Measurements from ENCODE around the gene PLLP. TPM values are rescaled to one million over a fixed set of nuclear protein-coding genes. Genes with fewer than 3 reads are reported as not detected.

PLLP gene
- total and polyA plus RNA-seq, 9 of the 15 experiments (the other 6 are each of a cell fraction or from before 2014, with no cell fraction given): 0.09 to 0.96 (median 0.27) TPM

DNA sequence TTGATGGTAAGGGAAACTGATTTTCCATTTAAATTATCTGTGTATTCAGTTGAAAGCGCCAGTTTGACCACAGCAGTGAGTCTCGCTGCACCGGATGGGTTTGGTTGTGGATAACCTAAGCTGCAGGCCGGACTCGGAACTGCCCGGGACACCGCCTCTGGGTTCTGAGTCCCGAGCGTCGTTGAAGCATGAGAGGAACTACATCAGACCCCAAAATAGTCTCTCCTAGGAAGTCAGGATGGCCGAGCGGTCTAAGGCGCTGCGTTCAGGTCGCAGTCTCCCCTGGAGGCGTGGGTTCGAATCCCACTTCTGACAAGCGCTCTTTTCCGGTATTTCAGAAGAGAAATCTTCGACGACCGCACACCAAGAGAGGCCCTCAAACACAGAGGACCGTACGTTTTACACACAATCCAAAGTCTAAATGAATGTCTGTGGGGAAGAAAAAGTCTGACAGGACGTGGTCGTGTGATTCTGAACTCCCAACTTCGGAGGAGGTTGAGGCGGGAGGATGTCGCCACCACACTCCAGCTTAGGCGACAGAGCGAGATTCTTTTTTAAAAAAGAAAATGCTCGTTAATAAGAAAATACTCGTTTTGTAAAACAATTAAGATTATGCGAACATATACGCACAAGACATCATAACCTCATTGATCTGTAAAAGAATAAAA, 15.4 kb upstream of the PLLP start (continued):
- TF ChIP-seq AFF4 (CRISPR knock-in tag; IDR thresholded peaks at IDR 0.05) (0 out of 2 replicates have a peak, but pooled peaks have one; percentile 56), NCOA4 (IDR thresholded peaks at IDR 0.05; ENCODE audit: partially characterized antibody) (no peak), CCNT2 (IDR thresholded peaks at IDR 0.05; ENCODE audit: borderline replicate concordance, extremely low read depth, insufficient read length, low read depth, low read length) (no peak), SAFB2 (IDR thresholded peaks at IDR 0.05; ENCODE audit: borderline replicate concordance, low read depth, low read length, severe bottlenecking) (no peak), STAT6 (CRISPR knock-in tag; IDR thresholded peaks at IDR 0.05) (no peak), KLF16 (IDR thresholded peaks at IDR 0.05) (no peak), E2F3 (CRISPR knock-in tag; IDR thresholded peaks at IDR 0.05) (no peak), ZNF3 (CRISPR knock-in tag; IDR thresholded peaks at IDR 0.05) (peak; percentile 76; the same call in 1 of the 2 replicates), ZBED1 (IDR thresholded peaks at IDR 0.05) (0 out of 2 replicates have a peak, but pooled peaks have one; percentile 53), ZNF354B (CRISPR knock-in tag; IDR thresholded peaks at IDR 0.05) (no peak), ATF2 (CRISPR knock-in tag; IDR thresholded peaks at IDR 0.05) (no peak), FOXJ3 (CRISPR knock-in tag; IDR thresholded peaks at IDR 0.05) (no peak), TRIM28 (IDR thresholded peaks at IDR 0.05) (0 out of 2 replicates have a peak, but pooled peaks have one; percentile 60)
- TF ChIP-seq, protein P1, sequence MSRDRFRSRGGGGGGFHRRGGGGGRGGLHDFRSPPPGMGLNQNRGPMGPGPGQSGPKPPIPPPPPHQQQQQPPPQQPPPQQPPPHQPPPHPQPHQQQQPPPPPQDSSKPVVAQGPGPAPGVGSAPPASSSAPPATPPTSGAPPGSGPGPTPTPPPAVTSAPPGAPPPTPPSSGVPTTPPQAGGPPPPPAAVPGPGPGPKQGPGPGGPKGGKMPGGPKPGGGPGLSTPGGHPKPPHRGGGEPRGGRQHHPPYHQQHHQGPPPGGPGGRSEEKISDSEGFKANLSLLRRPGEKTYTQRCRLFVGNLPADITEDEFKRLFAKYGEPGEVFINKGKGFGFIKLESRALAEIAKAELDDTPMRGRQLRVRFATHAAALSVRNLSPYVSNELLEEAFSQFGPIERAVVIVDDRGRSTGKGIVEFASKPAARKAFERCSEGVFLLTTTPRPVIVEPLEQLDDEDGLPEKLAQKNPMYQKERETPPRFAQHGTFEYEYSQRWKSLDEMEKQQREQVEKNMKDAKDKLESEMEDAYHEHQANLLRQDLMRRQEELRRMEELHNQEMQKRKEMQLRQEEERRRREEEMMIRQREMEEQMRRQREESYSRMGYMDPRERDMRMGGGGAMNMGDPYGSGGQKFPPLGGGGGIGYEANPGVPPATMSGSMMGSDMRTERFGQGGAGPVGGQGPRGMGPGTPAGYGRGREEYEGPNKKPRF (IDR thresholded peaks at IDR 0.05; ENCODE audit: low read depth, low read length): no peak
- TF ChIP-seq, protein P2, sequence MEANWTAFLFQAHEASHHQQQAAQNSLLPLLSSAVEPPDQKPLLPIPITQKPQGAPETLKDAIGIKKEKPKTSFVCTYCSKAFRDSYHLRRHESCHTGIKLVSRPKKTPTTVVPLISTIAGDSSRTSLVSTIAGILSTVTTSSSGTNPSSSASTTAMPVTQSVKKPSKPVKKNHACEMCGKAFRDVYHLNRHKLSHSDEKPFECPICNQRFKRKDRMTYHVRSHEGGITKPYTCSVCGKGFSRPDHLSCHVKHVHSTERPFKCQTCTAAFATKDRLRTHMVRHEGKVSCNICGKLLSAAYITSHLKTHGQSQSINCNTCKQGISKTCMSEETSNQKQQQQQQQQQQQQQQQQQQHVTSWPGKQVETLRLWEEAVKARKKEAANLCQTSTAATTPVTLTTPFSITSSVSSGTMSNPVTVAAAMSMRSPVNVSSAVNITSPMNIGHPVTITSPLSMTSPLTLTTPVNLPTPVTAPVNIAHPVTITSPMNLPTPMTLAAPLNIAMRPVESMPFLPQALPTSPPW (CRISPR knock-in tag; IDR thresholded peaks at IDR 0.05): peak; percentile 52

Data from K562 (cell line).